ENCODE results near the gene SLC2A5. TPM values are rescaled to one million over a fixed set of nuclear protein-coding genes. Genes with fewer than 3 reads are reported as not detected.

SLC2A5 gene
- total RNA-seq, 1 donor from 2014 or later: 0.79 TPM

- TF ChIP-seq, protein P1, sequence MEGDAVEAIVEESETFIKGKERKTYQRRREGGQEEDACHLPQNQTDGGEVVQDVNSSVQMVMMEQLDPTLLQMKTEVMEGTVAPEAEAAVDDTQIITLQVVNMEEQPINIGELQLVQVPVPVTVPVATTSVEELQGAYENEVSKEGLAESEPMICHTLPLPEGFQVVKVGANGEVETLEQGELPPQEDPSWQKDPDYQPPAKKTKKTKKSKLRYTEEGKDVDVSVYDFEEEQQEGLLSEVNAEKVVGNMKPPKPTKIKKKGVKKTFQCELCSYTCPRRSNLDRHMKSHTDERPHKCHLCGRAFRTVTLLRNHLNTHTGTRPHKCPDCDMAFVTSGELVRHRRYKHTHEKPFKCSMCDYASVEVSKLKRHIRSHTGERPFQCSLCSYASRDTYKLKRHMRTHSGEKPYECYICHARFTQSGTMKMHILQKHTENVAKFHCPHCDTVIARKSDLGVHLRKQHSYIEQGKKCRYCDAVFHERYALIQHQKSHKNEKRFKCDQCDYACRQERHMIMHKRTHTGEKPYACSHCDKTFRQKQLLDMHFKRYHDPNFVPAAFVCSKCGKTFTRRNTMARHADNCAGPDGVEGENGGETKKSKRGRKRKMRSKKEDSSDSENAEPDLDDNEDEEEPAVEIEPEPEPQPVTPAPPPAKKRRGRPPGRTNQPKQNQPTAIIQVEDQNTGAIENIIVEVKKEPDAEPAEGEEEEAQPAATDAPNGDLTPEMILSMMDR (IDR thresholded peaks at IDR 0.05; ENCODE audit: insufficient read depth, low read depth, low read length): no peak
- no peak for TF ChIP-seq EZH2 (IDR thresholded peaks at IDR 0.05; ENCODE audit: insufficient read depth, low read length)
- no peak overlapping the region for H3K4me3 Mint-ChIP-seq (ENCODE audit: unreplicated experiment)
- no peaks in the 10 kb centered on the region for H3K4me1 Mint-ChIP-seq (ENCODE audit: low read depth, unreplicated experiment)
- H3K27ac Mint-ChIP-seq (ENCODE audit: unreplicated experiment): no peak overlapping the region
- peaks cover 2% of the 10 kb centered on the region for H3K27me3 ChIP-seq (ENCODE audit: insufficient read depth, low read length)
- FAIRE-seq (no peak), DNase-seq (ENCODE audit: low read depth) (no peak)
- no peak overlapping the region for H3K4me3 ChIP-seq (ENCODE audit: insufficient read depth, low read depth, low read length)
- no peak overlapping the region for H3K27ac ChIP-seq (ENCODE audit: low read depth, low read length)
- H3K79me2 ChIP-seq (ENCODE audit: insufficient read depth, low read length): no peaks in the 10 kb centered on the region
- no peaks in the 10 kb centered on the region for H3K4me1 ChIP-seq (ENCODE audit: insufficient read depth, low read length)
- H4K20me1 ChIP-seq (ENCODE audit: insufficient read depth, low read length): no peaks in the 10 kb centered on the region
- H3K9me3 ChIP-seq (ENCODE audit: insufficient read depth, low read depth, low read length): no peaks in the 10 kb centered on the region
- no peak overlapping the region for H3K9ac ChIP-seq (ENCODE audit: low read length)
- no peaks in the 10 kb centered on the region for H3K36me3 ChIP-seq (ENCODE audit: insufficient read depth, low read length)
- H3K36me3 Mint-ChIP-seq (ENCODE audit: low read depth, unreplicated experiment): no peaks in the 10 kb centered on the region
- H3K9me3 Mint-ChIP-seq (ENCODE audit: unreplicated experiment): no peaks in the 10 kb centered on the region
- H3K27me3 Mint-ChIP-seq (ENCODE audit: low read depth, unreplicated experiment): peaks cover 24% of the 10 kb centered on the region
- no peak overlapping the region for H2AFZ ChIP-seq (ENCODE audit: low read depth, low read length)
- H3K4me2 ChIP-seq (ENCODE audit: low read length): no peak overlapping the region
Measured at GRCh38 chr1:9009438-9010370, 59.7 kb downstream of the SLC2A5 start.

- Histone ChIP-seq H3K27me3 (ENCODE audit: insufficient read depth, low read length) (peaks cover 2% of the 10 kb centered on the region), H3K4me1 (ENCODE audit: insufficient read depth, low read length) (no peaks in the 10 kb centered on the region), H4K20me1 (ENCODE audit: insufficient read depth, low read length) (no peaks in the 10 kb centered on the region), H3K4me2 (ENCODE audit: low read length) (no peak overlapping the region), H2AFZ (ENCODE audit: low read depth, low read length) (no peak overlapping the region), H3K79me2 (ENCODE audit: insufficient read depth, low read length) (no peaks in the 10 kb centered on the region), H3K36me3 (ENCODE audit: insufficient read depth, low read length) (no peaks in the 10 kb centered on the region), H3K4me3 (ENCODE audit: insufficient read depth, low read depth, low read length) (no peak overlapping the region), H3K27ac (ENCODE audit: low read depth, low read length) (no peak overlapping the region), H3K9me3 (ENCODE audit: insufficient read depth, low read depth, low read length) (no peaks in the 10 kb centered on the region), H3K9ac (ENCODE audit: low read length) (no peak overlapping the region)
- Mint-ChIP-seq H3K36me3 (ENCODE audit: low read depth, unreplicated experiment) (no peaks in the 10 kb centered on the region), H3K4me1 (ENCODE audit: low read depth, unreplicated experiment) (no peaks in the 10 kb centered on the region), H3K27ac (ENCODE audit: unreplicated experiment) (no peak overlapping the region), H3K9me3 (ENCODE audit: unreplicated experiment) (no peaks in the 10 kb centered on the region), H3K4me3 (ENCODE audit: unreplicated experiment) (no peak overlapping the region), H3K27me3 (ENCODE audit: low read depth, unreplicated experiment) (peaks cover 17% of the 10 kb centered on the region)
- FAIRE-seq (no peak), DNase-seq (ENCODE audit: low read depth) (no peak)
- no peak for TF ChIP-seq EZH2 (IDR thresholded peaks at IDR 0.05; ENCODE audit: insufficient read depth, low read length)
- TF ChIP-seq, protein P1 (IDR thresholded peaks at IDR 0.05; ENCODE audit: insufficient read depth, low read depth, low read length): no peak
Measured at GRCh38 chr1:9008236-9008635, 61.2 kb downstream of the SLC2A5 start.
